ENCODE data around the gene RPTOR.

The RPTOR gene

GRCh38 chr17:80498242-80498919, 46.3 kb upstream of the RPTOR start:
- H3K79me2 ChIP-seq (ENCODE audit: insufficient read depth, low read length) = no peaks in the 10 kb centered on the region
- no peak overlapping the region for H3K27ac ChIP-seq (ENCODE audit: low read length)
- H3K36me3 ChIP-seq (ENCODE audit: insufficient read depth, low read length) = no peaks in the 10 kb centered on the region
- no peak overlapping the region for H3K9ac ChIP-seq (ENCODE audit: low read depth, low read length)
- H2AFZ ChIP-seq (ENCODE audit: low read depth, low read length) = no peak overlapping the region
- DNase-seq = no peak
- H3K4me3 ChIP-seq (ENCODE audit: low read depth in 1 of 2, low read length in 2 of 2) = no peak overlapping the region
- no peak for TF ChIP-seq CTCF (IDR thresholded peaks at IDR 0.05; ENCODE audit: borderline replicate concordance, extremely low read depth, low read length, poor library complexity, severe bottlenecking)
- TF ChIP-seq EZH2 (IDR thresholded peaks at IDR 0.05; ENCODE audit: borderline replicate concordance, low read depth, low read length, severe bottlenecking) = no peak
- ATAC-seq (ENCODE audit: insufficient read depth, low read depth) = no peak
- no peaks in the 10 kb centered on the region for H3K9me3 ChIP-seq (ENCODE audit: insufficient read depth, low read length, severe bottlenecking)
- no peaks in the 10 kb centered on the region for H3K27me3 ChIP-seq (ENCODE audit: insufficient read depth, low read length, poor library complexity)
- H4K20me1 ChIP-seq (ENCODE audit: insufficient read depth, low read length) = no peaks in the 10 kb centered on the region; the same call in 1 of the 2 replicates
- H3K4me2 ChIP-seq (ENCODE audit: insufficient read depth, low read length) = no peak overlapping the region
- no peaks in the 10 kb centered on the region for H3K4me1 ChIP-seq (ENCODE audit: insufficient read depth, low read length)

- Histone ChIP-seq H3K4me3 (ENCODE audit: low read depth in 1 of 2, low read length in 2 of 2) (no peak overlapping the region), H3K9ac (ENCODE audit: low read depth, low read length) (no peak overlapping the region), H3K9me3 (ENCODE audit: insufficient read depth, low read length, severe bottlenecking) (no peaks in the 10 kb centered on the region), H3K36me3 (ENCODE audit: insufficient read depth, low read length) (no peaks in the 10 kb centered on the region), H3K4me2 (ENCODE audit: insufficient read depth, low read length) (no peak overlapping the region), H3K27me3 (ENCODE audit: insufficient read depth, low read length, poor library complexity) (no peaks in the 10 kb centered on the region), H2AFZ (ENCODE audit: low read depth, low read length) (no peak overlapping the region), H3K79me2 (ENCODE audit: insufficient read depth, low read length) (no peaks in the 10 kb centered on the region), H3K27ac (ENCODE audit: low read length) (no peak overlapping the region), H4K20me1 (ENCODE audit: insufficient read depth, low read length) (no peaks in the 10 kb centered on the region; the same call in 1 of the 2 replicates), H3K4me1 (ENCODE audit: insufficient read depth, low read length) (no peaks in the 10 kb centered on the region)
- DNase-seq (no peak), ATAC-seq (ENCODE audit: insufficient read depth, low read depth) (peak; percentile 19; the same call in 1 of the 3 replicates)
- TF ChIP-seq EZH2 (IDR thresholded peaks at IDR 0.05; ENCODE audit: borderline replicate concordance, low read depth, low read length, severe bottlenecking) (no peak), CTCF (IDR thresholded peaks at IDR 0.05; ENCODE audit: borderline replicate concordance, extremely low read depth, low read length, poor library complexity, severe bottlenecking) (no peak)
Measured at GRCh38 chr17:80498920-80499410, 45.7 kb upstream of the RPTOR start.

GRCh38 chr17:80499560-80499959, 45.1 kb upstream of the RPTOR start:
- DNase-seq (no peak), ATAC-seq (ENCODE audit: insufficient read depth, low read depth) (no peak)
- Histone ChIP-seq H3K27me3 (ENCODE audit: insufficient read depth, low read length, poor library complexity) (no peaks in the 10 kb centered on the region), H3K9me3 (ENCODE audit: insufficient read depth, low read length, severe bottlenecking) (no peaks in the 10 kb centered on the region), H3K79me2 (ENCODE audit: insufficient read depth, low read length) (no peaks in the 10 kb centered on the region), H4K20me1 (ENCODE audit: insufficient read depth, low read length) (no peaks in the 10 kb centered on the region; the same call in 1 of the 2 replicates), H3K27ac (ENCODE audit: low read length) (no peak overlapping the region), H2AFZ (ENCODE audit: low read depth, low read length) (no peak overlapping the region), H3K36me3 (ENCODE audit: insufficient read depth, low read length) (no peaks in the 10 kb centered on the region), H3K9ac (ENCODE audit: low read depth, low read length) (no peak overlapping the region), H3K4me1 (ENCODE audit: insufficient read depth, low read length) (no peaks in the 10 kb centered on the region), H3K4me2 (ENCODE audit: insufficient read depth, low read length) (no peak overlapping the region), H3K4me3 (ENCODE audit: low read depth in 1 of 2, low read length in 2 of 2) (no peak overlapping the region)
- TF ChIP-seq CTCF (IDR thresholded peaks at IDR 0.05; ENCODE audit: borderline replicate concordance, extremely low read depth, low read length, poor library complexity, severe bottlenecking) = no peak
- no peak for TF ChIP-seq EZH2 (IDR thresholded peaks at IDR 0.05; ENCODE audit: borderline replicate concordance, low read depth, low read length, severe bottlenecking)
